WI38 (cell line): ENCODE results near the gene ELAVL4.

Experiments
- H3K4me3 ChIP-seq: 2 replicates; pipeline ENCODE4 v1.5.1; 2011; ENCODE audit warnings: low read depth, mild to moderate bottlenecking, control low read depth, low read length
- TF ChIP-seq, protein P1 (sequence below): IDR thresholded peaks from 2 replicates; pipeline ENCODE4 v1.5.1; 2012; ENCODE audit warnings: low read depth, mild to moderate bottlenecking, control low read depth, low read length

ELAVL4 gene

DNA sequence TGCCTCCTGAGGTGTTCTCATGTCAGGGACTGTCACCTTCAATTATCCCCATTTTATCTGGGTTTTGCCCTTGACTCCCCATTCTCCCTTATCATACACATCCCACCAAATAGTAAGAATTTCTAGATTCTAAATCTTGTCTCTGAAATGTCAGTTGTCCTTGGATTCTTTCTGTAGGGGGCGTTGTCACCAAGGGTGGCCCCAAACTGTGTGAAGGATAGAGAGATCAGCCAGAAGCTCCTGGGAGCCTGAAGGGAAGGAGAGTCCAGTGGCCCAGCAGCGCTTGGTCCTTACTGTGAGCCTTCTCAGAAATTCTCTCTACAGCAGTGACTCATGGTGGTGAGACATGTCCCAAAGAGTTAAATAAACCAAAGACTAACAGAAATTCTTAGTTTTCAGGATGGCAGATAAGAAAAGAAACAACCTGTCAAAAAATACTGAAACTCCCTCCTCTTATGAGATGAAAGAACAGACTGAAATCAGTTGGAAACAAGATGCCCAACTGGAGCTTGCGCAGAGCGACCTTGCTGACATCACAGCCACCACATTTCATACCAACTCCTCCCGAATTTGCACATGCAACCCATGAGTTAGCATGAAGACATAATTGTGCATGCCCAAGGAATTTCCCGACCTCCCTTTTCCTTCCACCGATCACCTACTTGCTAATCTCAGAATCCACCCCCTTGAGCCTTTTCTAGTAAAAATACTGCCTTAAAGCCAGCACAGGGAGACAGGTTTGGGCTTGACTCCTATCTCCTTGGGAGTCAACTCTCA is 109.8 kb downstream of the ELAVL4 start:
- TF ChIP-seq, protein P1, sequence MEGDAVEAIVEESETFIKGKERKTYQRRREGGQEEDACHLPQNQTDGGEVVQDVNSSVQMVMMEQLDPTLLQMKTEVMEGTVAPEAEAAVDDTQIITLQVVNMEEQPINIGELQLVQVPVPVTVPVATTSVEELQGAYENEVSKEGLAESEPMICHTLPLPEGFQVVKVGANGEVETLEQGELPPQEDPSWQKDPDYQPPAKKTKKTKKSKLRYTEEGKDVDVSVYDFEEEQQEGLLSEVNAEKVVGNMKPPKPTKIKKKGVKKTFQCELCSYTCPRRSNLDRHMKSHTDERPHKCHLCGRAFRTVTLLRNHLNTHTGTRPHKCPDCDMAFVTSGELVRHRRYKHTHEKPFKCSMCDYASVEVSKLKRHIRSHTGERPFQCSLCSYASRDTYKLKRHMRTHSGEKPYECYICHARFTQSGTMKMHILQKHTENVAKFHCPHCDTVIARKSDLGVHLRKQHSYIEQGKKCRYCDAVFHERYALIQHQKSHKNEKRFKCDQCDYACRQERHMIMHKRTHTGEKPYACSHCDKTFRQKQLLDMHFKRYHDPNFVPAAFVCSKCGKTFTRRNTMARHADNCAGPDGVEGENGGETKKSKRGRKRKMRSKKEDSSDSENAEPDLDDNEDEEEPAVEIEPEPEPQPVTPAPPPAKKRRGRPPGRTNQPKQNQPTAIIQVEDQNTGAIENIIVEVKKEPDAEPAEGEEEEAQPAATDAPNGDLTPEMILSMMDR, result no peak
- H3K4me3 ChIP-seq, result no peak overlapping the region

DNA sequence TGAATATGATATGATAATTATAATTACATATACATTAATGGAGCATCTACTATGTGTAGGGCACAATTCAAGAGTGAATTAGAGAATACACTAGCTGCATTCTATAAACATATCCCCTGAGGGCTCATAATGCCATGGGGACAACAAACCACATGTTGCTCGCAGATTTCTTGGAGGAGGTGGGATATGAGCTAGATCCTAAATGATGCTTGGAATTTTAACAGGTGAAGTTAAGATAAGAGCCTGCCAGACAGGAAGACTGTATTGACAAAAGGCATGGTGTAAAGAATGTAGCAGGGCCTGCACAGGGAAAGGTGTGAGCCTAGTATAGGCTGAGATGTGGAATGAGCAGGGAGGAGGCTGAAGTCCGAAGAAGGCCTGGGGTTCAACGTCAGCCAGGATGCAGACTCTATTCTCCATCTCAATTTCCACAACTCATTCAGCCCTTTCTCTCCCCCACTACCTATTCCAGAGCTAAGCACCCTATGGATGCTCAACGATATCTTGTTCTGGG is 120.2 kb downstream of the ELAVL4 start:
- no peak overlapping the region for H3K4me3 ChIP-seq
- TF ChIP-seq, protein P1, result no peak

DNA sequence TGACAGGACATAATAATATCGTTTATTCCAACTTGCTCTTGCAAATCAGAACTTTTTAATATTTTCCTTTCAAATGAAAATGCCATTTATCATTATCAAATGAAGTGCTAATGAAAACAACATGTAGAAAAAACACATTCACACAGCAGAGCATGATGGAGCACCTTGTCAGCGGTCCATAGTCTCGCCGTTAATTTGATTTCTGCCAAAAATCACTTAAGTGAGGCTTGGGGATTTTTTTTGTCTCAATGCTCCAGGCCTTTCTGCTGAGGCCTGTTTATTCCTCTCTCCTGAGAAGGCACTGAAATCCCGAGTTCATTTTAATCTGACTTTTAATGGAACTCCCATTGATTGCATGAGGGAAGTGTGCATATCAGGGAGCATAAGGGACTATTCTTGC is 122.5 kb downstream of the ELAVL4 start:
- TF ChIP-seq, protein P1, result no peak
- H3K4me3 ChIP-seq, result no peak overlapping the region

DNA sequence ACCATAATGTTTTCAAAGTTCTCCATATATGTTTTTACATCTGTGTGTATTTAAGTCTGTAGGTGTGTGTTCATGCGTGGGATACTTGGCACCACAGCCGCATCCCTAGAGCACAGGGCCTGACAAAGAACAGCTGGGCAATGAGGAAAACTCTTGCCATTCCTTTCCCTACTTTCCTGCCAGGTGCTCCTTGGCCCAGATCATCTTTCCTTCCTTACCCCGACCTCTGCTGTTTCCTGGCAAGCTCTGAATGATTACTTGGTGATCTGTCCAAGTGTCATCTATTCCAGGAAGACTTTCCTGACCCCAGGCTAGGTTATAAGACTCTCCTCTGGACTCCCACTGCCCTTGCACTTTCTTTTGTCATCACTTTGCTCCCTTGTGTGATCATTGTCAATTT is 123.6 kb downstream of the ELAVL4 start:
- TF ChIP-seq, protein P1, result no peak
- H3K4me3 ChIP-seq, result no peak overlapping the region

DNA sequence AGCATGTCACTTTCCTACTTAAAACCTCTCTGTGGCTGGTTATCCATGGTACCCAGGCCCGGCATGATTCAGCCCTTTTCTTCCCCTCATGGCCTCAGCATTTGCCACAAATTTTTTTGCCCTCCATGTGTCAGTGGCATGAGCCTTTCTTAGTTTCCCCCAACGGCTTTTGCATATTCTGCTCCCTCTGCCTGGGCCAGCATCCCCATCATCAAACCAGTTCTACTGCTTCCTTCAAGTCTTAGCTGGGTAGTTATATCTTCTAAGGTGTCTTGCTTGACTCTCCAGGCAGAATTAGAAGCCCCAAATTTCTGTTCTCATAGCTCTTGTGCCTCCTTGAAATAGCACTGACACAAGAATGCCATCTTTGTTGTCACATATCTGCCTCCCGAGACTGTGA is 127.9 kb downstream of the ELAVL4 start:
- TF ChIP-seq, protein P1, result no peak
- no peak overlapping the region for H3K4me3 ChIP-seq

DNA sequence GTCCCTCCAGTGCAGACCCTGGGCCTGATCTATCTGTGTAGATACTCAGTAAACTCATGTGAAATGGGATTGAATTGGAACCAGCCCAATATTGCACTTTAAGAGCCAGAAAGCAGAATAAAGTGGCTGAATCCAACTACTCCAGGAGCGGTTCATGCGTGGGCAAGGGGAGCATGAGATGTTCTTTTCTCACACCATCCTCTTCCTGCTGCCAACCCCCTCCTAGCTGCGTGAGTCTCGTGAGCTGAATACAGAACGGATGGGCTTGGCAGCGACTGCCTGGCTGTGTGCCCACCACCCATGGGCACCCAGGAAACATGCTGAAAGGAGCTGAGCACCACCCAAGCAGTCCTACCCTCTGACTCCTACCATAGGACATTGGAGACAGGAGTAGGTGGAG is 128.3 kb downstream of the ELAVL4 start:
- TF ChIP-seq, protein P1, result no peak
- H3K4me3 ChIP-seq, result no peak overlapping the region

DNA sequence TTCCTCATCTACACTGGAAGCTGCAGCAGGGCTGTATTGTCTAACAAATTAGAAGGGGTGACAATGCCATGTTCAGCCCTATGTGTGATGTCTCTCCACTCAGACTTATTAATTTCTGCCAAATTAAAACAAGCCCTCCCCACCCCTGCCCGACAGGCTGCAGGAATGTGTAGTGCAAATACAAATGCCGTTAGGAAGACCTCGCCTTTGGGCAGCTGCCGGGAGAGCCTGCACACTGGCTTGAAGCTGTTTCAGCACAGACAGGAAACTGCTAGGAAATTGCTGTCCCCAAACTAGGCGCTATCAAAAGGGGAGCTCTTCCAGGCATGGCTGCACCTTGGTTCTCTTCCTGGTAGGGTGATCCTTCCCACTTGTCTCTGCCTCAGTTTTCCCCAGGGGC is 135.2 kb downstream of the ELAVL4 start:
- no peak overlapping the region for H3K4me3 ChIP-seq
- TF ChIP-seq, protein P1, result no peak
